Spleen (tissue), 11 donors: ENCODE data around the gene KLHL2. TPM values are rescaled to one million over a fixed set of nuclear protein-coding genes. Genes with fewer than 3 reads are reported as not detected.

Experiments
- DNase-seq: peaks from one replicate; pipeline ENCODE4 v3.0.0-alpha.2; 2020
- H3K27ac ChIP-seq, 8 donors: fragments of 200-600 bp; sonication (generic) in 7 of 8; 1 replicate in 4 of 8; 2 replicates in 4 of 8; pipeline versions ENCODE4 v1.5.0 to v1.8.0; 2016 to 2021; ENCODE audit warnings: inconsistent platforms in 4 of 8, mild to moderate bottlenecking in 4 of 8, moderate library complexity in 1 of 8
- H3K27me3 ChIP-seq, 7 donors: fragments of 200-600 bp; sonication (generic) in 6 of 7; replicated peaks in 1 of 7; 1 replicate in 4 of 7; 2 replicates in 3 of 7; pipeline versions ENCODE4 v1.5.0 to v1.8.0; 2016 to 2021; ENCODE audit warnings: inconsistent platforms in 3 of 7, mild to moderate bottlenecking in 1 of 7
- H3K36me3 ChIP-seq, 6 donors: fragments of 200-600 bp; sonication (generic) in 5 of 6; 1 replicate in 4 of 6; 2 replicates in 2 of 6; pipeline versions ENCODE4 v1.5.0 to v1.8.0; 2016 to 2021; ENCODE audit warnings: inconsistent platforms in 2 of 6
- H3K4me1 ChIP-seq, 6 donors: fragments of 200-600 bp; sonication (generic) in 5 of 6; 1 replicate in 3 of 6; 2 replicates in 3 of 6; pipeline versions ENCODE4 v1.5.0 to v1.8.0; 2016 to 2021; ENCODE audit warnings: inconsistent platforms in 3 of 6
- H3K4me3 ChIP-seq, 8 donors: fragments of 200-600 bp; sonication (generic) in 7 of 8; 1 replicate in 4 of 8; 2 replicates in 4 of 8; pipeline versions ENCODE4 v1.5.0 to v1.8.0; 2016 to 2021; ENCODE audit warnings: inconsistent platforms in 4 of 8, mild to moderate bottlenecking in 4 of 8, moderate library complexity in 2 of 8
- H3K9me3 ChIP-seq, 8 donors: fragments of 200-600 bp; sonication (generic) in 7 of 8; 1 replicate in 4 of 8; 2 replicates in 4 of 8; pipeline versions ENCODE4 v1.5.0 to v1.8.0; 2016 to 2021; ENCODE audit warnings: inconsistent platforms in 4 of 8
- POLR2A ChIP-seq, 3 donors: fragments of 450-650 bp; IDR thresholded peaks; one replicate each; pipeline ENCODE4 v1.5.1; 2017; ENCODE audit warnings: antibody characterized with exemption in 3 of 3, mild to moderate bottlenecking in 1 of 3
- POLR2AphosphoS5 ChIP-seq, 3 donors: sonication (generic); formaldehyde crosslinking; IDR thresholded peaks; one replicate each; pipeline ENCODE4 v1.5.1; 2017; ENCODE audit warnings: antibody characterized with exemption in 3 of 3
- WGBS, 5 donors: extraction: QIAGEN DNeasy Blood & Tissue Kit in 3 of 5; methylation state at CpG; one replicate each; pipeline versions ENCODE4 v1.1.5 to v1.1.7; 2013 to 2018; 5-methylcytosine and 5-hydroxymethylcytosine counted together
- intact Hi-C: fragments of 100-400 bp; cut with DNase I; formaldehyde crosslinking; loops from one replicate; pipeline ENCODE4 v1.15.0; 2023; ENCODE audit warnings: low total_unique reads
- polyA plus RNA-seq, 3 donors: library from polyadenylated mRNA; stranded (reverse); fragments of 200-250 nt; gene quantifications; one replicate each; pipeline ENCODE4 v1.2.1, GENCODE V29; 2013
- total RNA-seq, 7 donors: library from RNA; depleted of rRNA in 3 of 7; stranded (reverse); fragments of >200 nt in 3 of 7; fragmentation: NEBNext Ultra II Directional in 4 of 7; extraction: Animal tissue kit (Norgen Biotek cat#: 25700) in 4 of 7; gene quantifications; one replicate each; pipeline versions ENCODE4 v1.1.0 to v1.2.1, GENCODE V29; 2016 to 2021
- TF ChIP-seq, protein P1 (sequence below), 11 experiments: fragments of 200-600 bp in 7 of 11; fragments of 450-650 bp in 4 of 11; sonication (generic) in 4 of 11; IDR thresholded peaks in 8 of 11; conservative IDR thresholded peaks in 3 of 11; 1 replicate in 7 of 11; 2 replicates in 4 of 11; pipeline versions ENCODE4 v1.4.0 to v1.8.0; 2016 to 2021; ENCODE audit warnings: antibody characterized with exemption in 11 of 11, inconsistent platforms in 4 of 11, mild to moderate bottlenecking in 1 of 11
- donor health status: healthy with polysubstance abuse.
- donor health status: DM: no; HTN: no; CAD: no; lungs with moderate emphysema.
- donor health status: DM: no; HTN: no; CAD: no.
- donor health status: Bipolar disorder and iron deficiency.
- donor health status: healthy.
- donor health status: DM: no; HTN: no; CAD: no.
- donor health status: DM: yes; HTN: yes; CAD: no.

Gene KLHL2
- total and polyA plus RNA-seq, 10 donors, result 10.8 to 102 (median 48.5) TPM

DNA sequence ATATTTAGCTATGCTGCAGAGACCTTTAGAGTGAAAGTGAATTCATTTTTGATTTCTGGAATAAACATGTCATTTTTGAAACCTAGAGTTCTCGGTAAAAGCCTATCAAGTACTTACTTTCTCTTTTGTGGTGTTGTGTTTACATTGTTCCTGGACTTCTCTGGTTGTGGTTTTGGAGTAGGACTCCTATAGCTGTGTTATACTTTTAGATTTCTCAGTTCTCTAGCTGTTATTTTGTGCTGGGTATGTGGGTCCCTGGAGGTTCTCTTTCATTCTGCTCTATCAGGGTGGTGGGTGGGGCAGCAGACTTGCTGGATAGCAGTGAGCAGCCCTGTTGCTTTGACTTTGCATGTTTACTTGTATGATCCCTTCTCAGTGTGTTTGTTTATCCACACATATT lies 94.5 kb downstream of the KLHL2 start:
- intact Hi-C loops, result no loop called here
- no peak for DNase-seq
- TF ChIP-seq POLR2AphosphoS5 (IDR thresholded peaks at IDR 0.05) (no peak), POLR2A (IDR thresholded peaks at IDR 0.05) (no peak)
- TF ChIP-seq, protein P1, sequence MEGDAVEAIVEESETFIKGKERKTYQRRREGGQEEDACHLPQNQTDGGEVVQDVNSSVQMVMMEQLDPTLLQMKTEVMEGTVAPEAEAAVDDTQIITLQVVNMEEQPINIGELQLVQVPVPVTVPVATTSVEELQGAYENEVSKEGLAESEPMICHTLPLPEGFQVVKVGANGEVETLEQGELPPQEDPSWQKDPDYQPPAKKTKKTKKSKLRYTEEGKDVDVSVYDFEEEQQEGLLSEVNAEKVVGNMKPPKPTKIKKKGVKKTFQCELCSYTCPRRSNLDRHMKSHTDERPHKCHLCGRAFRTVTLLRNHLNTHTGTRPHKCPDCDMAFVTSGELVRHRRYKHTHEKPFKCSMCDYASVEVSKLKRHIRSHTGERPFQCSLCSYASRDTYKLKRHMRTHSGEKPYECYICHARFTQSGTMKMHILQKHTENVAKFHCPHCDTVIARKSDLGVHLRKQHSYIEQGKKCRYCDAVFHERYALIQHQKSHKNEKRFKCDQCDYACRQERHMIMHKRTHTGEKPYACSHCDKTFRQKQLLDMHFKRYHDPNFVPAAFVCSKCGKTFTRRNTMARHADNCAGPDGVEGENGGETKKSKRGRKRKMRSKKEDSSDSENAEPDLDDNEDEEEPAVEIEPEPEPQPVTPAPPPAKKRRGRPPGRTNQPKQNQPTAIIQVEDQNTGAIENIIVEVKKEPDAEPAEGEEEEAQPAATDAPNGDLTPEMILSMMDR (IDR thresholded peaks at IDR 0.05 in 8 of 11, conservative IDR thresholded peaks at IDR 0.05 in 3 of 11), result no peak
- H3K36me3 ChIP-seq, result peaks cover 0 to 54% (median 21%) of the 10 kb centered on the region in 6 donors
- 5 to 17% (median 13%) methylated on average over 1 of the region's 1 CpG for WGBS, 5 donors
- H3K4me1 ChIP-seq, result peaks cover 0 to 48% (median 12%) of the 10 kb centered on the region in 6 donors
- H3K27me3 ChIP-seq, result no peaks in the 10 kb centered on the region
- peak overlapping the region in 3 of 8 donors; percentile 5 to 20 (median 12) for H3K4me3 ChIP-seq
- peak overlapping the region in 5 of 8 donors; percentile 12 to 52 (median 34) for H3K27ac ChIP-seq
- H3K9me3 ChIP-seq, result no peaks in the 10 kb centered on the region

DNA sequence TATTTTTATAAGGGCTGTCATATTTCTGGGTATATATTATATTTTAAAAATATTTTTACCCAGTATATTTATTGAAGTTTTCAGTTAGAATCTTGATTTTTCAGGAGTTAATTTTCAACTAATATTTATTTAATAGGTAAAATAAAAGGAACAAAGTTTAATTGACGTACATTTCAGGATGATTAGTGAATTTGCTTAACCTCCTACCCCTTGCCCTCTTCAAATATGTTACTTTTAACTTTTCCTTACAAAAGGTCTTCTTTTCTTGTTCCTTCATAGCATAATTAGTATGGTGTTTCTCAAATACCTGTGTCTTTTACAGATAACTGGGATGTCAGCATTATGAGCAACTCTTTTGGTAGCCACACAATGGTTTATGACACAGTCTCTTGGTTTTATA lies 95.3 kb downstream of the KLHL2 start:
- intact Hi-C loops, result no loop called here
- Histone ChIP-seq H3K36me3 (peaks cover 0 to 48% (median 17%) of the 10 kb centered on the region in 6 donors), H3K4me1 (peaks cover 0 to 48% (median 12%) of the 10 kb centered on the region in 6 donors), H3K9me3 (no peaks in the 10 kb centered on the region), H3K27me3 (no peaks in the 10 kb centered on the region), H3K4me3 (no peak overlapping the region), H3K27ac (no peak overlapping the region)
- WGBS, 5 donors, result 95 to 100% (median 98%) methylated on average over 1 of the region's 1 CpG
- TF ChIP-seq POLR2A (IDR thresholded peaks at IDR 0.05) (no peak), POLR2AphosphoS5 (IDR thresholded peaks at IDR 0.05) (no peak)
- TF ChIP-seq, protein P1 (IDR thresholded peaks at IDR 0.05 in 8 of 11, conservative IDR thresholded peaks at IDR 0.05 in 3 of 11), result no peak
- DNase-seq, result no peak

DNA sequence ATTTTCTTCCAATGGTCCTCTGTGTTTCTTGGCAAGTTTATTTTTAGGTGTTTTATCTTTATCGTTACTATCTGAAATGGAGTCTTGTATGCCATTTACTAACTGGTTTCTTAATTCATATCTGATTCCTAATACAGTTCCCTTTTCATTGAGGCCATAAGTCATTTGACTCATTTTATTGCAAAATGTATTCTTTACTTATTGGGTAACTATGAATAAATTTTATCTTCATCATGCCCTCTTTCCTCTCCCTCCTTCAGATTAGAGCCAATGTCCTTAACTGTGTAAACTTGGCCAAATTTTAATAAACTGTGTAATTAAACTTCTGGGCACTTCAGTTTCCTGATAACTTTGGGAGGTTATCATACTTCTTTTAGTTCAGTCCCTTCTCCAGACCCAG lies 100.8 kb downstream of the KLHL2 start:
- H3K4me3 ChIP-seq, result no peak overlapping the region
- no peak for TF ChIP-seq POLR2A (IDR thresholded peaks at IDR 0.05)
- TF ChIP-seq, protein P1 (IDR thresholded peaks at IDR 0.05 in 8 of 11, conservative IDR thresholded peaks at IDR 0.05 in 3 of 11), result no peak
- no peak for TF ChIP-seq POLR2AphosphoS5 (IDR thresholded peaks at IDR 0.05)
- H3K27me3 ChIP-seq, result no peaks in the 10 kb centered on the region
- no peak for DNase-seq
- peak overlapping the region in 1 of 8 donors; percentile 3 for H3K27ac ChIP-seq
- intact Hi-C loops, result no loop called here
- peaks cover 0 to under 1% (median 0%) of the 10 kb centered on the region in 6 donors for H3K4me1 ChIP-seq
- peaks cover 0 to 69% (median 25%) of the 10 kb centered on the region in 6 donors for H3K36me3 ChIP-seq
- H3K9me3 ChIP-seq, result no peaks in the 10 kb centered on the region
- WGBS, 5 donors, result 72 to 95% (median 81%) methylated on average over 1 of the region's 1 CpG

DNA sequence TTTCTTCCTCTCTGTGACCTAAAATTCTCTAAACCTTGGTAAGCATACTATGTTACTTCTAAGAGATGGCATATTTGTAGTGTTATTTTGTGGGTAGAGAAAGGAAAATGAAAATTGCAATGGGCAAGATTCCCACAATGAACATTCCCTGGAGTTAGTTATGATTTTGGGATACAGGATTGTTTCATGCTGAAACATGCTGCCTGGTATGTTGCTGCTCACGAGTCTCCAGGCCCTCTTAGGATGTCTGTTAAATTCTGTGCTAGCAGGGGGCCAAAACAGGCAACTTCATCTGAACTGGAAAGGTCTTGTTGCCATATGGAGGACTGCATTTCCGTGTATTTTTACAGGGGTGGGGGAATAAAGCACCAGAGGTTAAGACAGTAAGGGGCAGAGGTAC lies 101.2 kb downstream of the KLHL2 start:
- H3K4me1 ChIP-seq, result no peaks in the 10 kb centered on the region
- H3K36me3 ChIP-seq, result peaks cover 0 to 72% (median 28%) of the 10 kb centered on the region in 6 donors
- TF ChIP-seq, protein P1 (IDR thresholded peaks at IDR 0.05 in 8 of 11, conservative IDR thresholded peaks at IDR 0.05 in 3 of 11), result no peak
- no peak for TF ChIP-seq POLR2AphosphoS5 (IDR thresholded peaks at IDR 0.05)
- no peak for TF ChIP-seq POLR2A (IDR thresholded peaks at IDR 0.05)
- 91 to 96% (median 93%) methylated on average over 2 of the region's 2 CpGs for WGBS, 5 donors
- no peak overlapping the region for H3K4me3 ChIP-seq
- no peak overlapping the region for H3K27ac ChIP-seq
- no peak for DNase-seq
- no peaks in the 10 kb centered on the region for H3K9me3 ChIP-seq
- intact Hi-C loops, result no loop called here
- H3K27me3 ChIP-seq, result no peaks in the 10 kb centered on the region
